NCI-H128 (cell line): ENCODE data around the gene RPAP2.
"Not testable (repeated sequence)": the region's sequence is repeated elsewhere in the genome, so short reads cannot be mapped to it uniquely, and the experiment has no call there.

ENCODE experiments used
- DNase-seq: peaks from one replicate; lab custom pipeline; 2025; ENCODE audit not compliant: unreplicated experiment; lab: John Stamatoyannopoulos, UW

RPAP2 gene

DNA sequence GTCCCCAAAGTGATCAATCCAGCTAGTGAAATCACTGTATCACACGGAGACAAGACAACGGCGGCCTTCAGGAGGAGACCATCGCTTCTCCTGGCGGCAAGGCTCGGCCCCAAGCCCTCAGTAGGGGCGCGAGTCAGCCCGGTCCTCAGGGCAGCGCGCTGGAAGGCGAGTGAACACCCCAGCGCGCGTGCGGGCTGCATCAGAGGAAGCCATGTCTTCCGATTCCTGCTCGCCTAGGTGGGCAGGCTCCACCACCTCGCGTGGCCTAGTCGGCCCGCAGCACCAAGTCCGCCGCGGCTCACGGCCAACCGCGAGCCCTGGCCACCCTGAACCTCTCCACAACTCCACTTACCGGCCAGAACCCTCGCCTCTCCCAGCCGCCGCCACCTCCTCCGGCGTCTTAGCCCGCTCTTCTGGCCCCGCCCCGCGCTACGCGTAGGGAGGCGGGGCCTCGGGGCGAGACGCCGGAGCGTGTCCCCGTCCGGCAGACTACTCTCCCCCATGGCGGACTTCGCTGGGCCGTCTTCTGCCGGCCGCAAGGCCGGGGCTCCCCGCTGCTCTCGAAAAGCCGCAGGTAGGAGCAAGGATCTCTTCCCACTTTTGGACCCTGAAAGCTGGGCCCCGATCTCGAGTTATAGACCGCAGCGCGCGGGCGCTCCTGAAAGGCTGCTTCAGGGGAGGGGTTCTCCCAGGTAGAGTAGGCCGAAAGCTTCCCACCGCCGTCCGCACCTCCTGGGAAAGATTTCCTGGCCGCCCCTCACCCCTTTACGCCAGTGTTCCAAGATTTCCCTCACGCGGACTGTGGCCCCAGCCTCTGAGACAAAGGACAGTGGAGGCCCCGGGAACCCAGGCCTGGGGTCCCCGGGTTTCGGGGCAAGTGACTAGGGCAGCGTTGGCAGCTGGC, at the start of gene RPAP2, which contains the start of gene GLMN:
Gene RPAP2 (plus strand): TSS at position 487 of the 904 bp plus-strand sequence. CDS start 15 bp downstream, at position 502.
Gene GLMN (minus strand): TSS at position 415 of the 904 bp plus-strand sequence. CDS start 988 bp downstream, outside the sequence.
- peak; percentile 73 for DNase-seq

DNA sequence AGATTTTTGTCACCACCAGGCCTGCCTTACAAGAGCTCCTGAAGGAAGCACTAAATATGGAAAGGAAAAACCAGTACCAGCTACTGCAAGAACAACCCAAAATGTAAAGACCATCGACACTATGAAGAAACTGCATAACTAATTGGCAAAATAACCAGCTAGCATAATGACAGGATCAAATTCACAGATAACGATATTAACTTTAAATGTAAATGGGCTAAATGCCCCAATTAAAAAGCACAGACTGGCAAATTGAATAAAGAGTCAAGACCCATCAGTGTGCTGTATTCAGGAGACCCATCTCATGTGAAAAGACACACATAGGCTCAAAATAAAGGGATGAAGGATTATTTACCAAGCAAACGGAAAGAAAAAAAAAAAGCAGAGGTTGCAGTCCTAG, 44.1 kb upstream of the RPAP2 start:
- DNase-seq: not testable (repeated sequence)

DNA sequence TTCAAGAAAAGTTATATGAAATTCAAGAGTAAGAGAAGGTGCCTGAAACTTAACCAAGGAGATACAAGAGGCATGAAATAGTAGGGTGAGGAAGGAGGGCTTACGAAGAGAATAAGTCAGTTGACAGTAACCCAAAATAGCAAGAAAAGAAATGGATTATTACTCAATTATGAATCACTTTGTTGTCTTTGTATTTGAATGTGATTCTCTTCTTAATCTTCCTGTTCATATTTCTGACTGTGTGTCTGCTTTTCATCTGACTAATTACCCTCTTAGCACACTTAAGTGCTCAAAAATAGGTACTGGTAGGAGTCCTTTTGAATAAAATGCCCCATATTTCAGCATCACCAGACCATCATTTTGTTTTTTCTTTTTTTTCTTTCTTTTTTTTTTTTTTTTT, 39.5 kb upstream of the RPAP2 start:
- DNase-seq: no peak

DNA sequence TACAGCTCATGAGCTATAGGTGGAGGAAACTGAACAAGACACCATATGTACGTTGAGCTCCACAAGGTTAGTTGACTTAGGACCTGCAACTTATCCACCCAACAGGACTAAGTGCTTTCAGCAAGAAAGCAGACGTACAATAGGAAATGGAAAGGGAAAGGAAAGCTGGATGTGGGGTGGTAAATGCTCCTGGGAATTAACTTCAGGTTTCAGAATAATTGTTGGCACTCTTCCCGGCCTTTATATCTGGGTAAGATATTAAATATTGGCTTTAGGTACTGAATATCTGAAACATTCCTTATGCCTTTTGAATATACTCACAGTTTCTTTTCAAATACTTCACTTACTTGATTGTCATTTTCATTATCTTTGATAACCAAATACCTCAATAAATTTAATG, 36.3 kb upstream of the RPAP2 start:
- DNase-seq: no peak

DNA sequence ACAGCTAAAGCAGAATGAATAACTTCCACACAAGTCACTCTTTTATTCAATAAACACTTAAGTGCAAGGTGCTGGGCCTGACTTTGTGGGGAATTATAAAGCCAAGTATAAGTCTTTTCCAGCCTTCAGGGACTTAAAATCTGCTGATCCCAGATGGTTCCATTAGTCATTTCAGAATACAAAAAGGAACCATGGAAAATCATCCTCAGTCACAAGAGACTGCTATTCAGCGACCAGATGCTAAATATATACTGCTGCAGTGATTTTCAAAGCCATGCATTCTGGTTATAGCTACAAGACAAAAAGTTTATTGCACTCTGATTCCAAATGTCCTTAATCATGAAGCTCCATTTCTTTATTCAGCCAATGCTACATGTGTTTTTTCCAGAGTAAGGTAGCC, 25.8 kb upstream of the RPAP2 start:
- no peak for DNase-seq

DNA sequence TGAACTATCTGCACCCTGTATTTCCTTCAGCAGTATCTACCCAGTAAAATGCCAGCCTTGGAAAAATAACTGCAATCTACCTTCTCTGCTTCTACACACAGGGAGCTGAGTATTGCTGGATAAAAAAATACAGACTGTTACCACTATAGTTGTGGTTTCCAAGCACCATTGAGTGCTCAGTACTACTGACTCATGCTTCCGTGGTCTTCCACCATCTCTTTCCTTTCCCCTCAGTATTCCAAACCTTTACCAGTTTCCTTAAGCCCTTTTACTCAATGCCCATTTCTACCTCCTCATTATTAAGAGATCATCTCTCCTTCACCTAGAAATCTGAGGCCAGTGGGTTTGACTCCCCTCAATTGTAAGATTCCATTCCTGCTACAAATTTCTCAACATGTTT, 23.9 kb upstream of the RPAP2 start:
- DNase-seq: no peak

DNA sequence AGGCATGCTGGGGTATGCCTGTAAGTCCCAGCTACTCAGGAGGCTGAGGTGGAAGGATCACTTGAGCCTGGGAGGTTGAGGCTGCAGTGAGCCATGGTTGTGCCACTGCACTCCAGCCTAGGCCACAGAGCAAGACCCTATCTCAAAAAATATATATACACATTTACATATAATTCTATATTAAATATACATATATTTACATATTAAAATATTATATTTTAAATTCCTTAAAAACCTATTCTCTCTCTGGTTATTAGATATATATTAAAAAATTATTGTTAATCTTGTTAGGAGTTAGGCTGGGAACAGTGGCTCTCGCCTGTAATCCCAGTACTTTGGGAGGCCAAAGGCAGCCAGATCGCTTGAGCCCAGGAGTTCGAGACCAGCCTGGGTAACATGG, 22.8 kb upstream of the RPAP2 start:
- no peak for DNase-seq

DNA sequence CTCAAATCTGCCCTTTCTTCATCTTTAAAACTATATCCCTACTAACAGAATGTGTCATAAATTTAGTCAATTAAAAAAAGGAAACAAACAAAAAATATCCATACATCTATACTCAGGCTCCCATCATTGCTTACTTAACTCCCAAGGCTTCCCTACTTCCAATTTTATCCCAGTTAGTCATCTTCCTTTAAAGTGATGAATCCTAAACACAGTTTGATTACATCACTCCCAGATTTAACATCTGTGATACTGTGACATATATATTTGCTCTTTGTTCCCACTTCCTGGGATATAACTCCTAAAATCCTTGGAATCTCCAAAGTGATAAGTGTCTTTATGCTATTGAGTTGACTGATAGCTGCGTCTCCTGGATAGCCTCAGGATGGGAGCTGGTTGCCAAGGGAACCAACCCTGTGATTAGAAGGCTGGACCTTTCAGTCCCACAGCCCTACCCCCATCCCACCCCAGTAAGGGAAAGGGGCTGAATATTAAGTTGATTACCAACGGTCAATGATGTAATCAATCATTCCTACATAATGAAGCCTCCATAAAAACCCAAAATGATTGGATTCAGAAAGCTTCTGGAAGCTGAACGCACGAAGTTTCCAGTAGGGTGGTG, 21.6 kb upstream of the RPAP2 start:
- no peak for DNase-seq

DNA sequence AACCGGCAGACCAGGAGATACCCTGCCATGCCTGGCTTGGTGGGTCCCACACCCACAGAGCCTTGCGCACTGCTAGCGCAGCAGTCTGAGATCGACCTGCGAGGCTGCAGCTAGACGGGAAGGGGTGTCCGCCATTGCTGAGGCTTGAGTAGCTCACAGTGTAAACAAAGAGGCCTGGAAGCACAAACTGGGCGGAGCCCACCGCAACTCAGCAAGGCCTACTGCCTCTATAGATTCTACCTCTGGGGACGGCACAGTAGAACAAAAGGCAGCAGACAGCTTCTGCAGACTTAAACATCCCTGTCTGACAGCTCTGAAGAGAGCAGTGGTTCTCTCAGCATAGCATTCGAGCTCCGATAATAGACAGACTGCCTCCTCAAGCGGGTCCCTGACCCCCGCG, 19.1 kb upstream of the RPAP2 start:
- not testable (repeated sequence) for DNase-seq

DNA sequence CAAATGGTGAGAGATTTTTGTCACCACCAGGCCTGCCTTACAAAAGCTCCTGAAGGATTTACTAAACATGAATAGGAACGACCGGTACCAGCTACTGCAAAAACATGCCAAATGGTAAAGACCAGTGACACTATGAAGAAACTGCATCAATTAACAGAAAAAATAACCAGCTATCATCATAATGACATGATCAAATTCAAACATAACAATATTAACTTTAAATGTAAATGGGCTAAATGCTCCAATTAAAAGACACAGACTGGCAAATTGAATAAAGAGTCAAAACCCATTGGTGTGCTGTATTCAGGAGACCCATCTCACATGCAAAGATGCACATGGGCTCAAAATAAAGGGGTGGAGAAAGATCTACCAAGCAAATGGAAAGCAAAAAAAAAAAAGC, 17.4 kb upstream of the RPAP2 start:
- not testable (repeated sequence) for DNase-seq

DNA sequence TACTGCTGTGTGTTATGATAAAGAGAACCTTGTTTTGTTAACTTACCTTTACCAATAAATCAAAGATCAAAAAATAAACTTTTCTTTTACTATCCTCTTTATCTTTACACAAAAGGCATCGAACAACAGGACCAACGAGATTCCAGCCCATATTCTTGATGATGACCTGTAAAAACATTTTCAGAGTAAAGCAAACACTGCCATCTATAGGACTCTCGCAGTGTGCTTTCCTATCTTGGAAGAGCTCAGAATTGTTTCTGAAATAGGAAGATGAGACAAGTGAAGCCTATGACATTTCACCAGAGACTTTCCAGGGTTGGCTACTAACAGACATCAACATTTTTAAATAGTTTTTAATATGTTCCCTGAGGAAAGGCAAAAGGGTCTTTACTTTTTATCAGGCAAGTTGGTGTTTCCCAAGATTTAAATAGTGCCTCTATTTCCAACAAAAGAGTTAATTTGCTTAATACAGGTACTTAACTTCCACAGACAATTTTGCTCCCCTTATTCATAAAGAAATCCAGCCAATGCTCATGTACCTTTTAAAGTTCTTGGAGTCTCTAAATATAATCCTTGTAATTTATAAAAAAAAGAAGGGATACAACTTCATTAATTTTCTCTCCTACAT, 7.4 kb upstream of the RPAP2 start:
- peak; percentile 12 for DNase-seq

DNA sequence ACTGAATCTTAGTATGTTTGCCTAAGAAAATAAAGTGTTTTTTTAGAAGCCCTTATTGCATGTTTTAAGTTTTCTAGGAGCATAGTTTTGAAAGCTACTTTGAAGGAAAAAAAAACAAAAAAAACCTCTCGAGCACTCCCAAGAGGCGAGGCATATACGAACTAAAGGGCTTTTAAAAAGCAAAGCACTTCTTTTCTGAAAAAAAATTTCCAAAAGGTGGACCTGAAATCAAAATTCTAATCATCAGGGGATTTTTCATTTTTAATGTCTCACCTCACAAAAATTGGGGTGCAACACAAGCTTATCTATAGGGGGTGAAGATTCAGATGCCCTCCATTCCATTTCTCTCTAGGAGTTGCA, 666 bp upstream of the RPAP2 start:
- DNase-seq: no peak

DNA sequence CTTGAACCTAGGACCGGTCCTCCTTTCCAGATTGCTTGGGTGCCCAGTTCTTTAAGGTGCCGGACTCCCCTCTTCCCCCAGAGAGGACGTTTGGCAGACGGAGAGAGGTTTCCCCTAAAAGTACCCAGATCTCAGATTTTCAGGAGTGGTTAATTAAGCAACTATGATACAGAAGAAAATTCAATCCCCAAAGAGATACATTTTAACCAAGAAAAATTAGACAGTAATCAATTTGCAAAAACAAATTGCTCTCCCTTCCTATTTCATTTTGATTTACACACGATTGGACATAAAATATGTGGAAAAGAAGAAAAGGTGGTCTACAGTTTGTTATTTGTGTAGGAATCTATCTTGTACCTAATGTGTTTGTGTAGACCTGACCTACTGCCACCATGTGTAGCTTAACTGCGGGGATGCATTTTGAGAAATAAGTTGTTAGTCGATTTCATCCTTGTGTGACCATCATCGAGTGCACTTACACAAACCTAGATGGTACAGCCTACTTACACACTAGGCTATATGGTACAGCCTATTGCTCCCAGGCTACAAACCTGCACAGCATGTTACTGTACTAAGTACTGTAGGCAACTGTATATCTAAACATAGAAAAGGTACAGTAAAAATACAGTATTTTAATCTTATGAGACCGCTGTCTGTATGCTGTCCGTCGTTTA, 755 bp downstream of the RPAP2 start:
- no peak for DNase-seq

DNA sequence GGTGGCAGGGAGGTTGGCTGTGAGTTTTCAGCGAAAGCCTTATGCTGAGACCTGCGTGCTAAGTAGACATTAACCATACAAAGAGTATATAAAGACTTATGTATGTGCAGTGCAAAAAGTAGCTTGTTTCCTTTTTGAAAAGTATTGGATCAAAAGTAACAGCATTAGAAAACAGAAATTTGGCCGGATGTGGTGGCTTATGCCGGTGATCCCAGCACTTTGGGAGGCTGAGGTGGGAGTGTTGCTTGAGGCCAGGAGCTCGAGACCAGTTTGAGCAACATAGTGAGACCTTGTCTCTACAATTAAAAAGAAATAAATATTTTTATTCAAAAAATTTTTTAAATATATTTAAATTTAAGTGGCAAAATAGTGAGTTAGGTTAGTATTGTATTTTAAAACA, 2.2 kb downstream of the RPAP2 start:
- DNase-seq: no peak

DNA sequence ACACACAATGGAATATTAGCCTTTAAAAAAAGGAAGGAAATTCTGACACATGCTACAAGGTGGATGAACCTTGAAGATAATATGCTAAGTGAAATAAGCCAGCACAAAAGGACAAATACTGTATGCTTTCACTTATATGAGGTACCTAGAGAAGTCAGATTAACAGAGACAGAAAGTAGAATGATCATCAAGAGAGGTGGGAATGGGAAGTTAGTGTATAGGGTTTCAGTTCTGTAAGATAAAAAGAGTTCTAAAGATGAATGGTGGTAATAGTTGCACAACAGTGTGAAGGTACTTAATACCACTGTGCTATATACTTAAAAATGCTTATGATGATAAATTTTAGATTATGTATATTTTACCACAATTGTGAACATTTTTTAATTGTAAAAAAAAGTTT, 7.2 kb downstream of the RPAP2 start:
- DNase-seq: no peak

DNA sequence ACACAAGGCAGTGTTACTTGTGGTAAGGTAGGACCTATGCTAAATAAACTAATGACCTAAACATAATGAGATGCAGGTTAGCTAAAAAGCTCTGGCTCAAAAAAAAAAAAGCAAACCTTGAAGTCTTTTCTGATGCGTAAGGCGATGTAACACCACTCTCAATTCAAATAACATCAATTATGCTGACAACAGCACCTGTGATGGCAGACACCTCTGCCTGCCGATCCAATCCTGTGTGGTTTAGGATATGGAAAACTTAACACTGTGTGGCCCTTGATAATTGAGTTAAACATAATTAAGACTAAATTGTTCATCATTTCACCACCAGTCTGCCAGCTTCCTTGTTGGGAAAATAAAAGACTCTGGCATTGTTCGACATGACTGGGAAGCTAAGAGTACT, 9.1 kb downstream of the RPAP2 start:
- DNase-seq: no peak

DNA sequence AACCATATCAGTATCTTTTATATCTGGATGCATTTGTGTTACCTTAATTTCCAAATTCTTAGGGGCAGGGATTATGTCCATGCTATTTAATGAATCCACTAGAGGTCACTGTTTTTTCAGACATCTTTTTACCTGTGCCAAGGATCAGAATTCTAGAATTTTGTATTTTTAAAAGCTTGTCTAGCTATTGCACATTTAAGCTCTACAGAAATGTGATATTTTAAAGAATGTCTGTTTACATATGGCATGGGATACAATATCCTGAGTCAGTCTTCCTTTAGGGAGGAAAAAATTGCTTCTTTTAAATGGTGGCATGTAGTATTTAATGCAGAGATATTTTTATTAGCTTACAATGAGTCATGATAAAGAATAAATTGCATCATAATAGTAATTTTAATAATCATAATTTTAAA, 11.3 kb downstream of the RPAP2 start:
- no peak for DNase-seq

DNA sequence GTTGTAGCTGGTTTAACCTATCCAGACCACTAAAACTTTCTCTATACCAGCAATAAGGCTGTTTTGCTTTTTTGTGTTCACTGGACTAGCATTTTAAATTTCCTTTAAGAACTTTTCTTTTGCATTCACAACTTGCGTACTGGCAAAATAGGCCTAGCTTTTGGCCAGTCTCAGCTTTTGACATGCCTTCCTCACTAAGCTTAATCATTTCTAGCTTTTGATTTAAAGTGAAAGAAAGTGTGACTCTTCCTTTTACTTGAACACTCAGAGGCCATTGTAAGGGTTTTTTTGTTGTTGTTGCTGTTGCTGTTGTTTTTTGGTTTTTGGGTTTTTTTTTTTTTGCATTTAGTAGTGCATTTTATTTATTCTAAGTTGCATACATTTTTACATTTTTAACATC, 15.2 kb downstream of the RPAP2 start:
- no peak for DNase-seq

DNA sequence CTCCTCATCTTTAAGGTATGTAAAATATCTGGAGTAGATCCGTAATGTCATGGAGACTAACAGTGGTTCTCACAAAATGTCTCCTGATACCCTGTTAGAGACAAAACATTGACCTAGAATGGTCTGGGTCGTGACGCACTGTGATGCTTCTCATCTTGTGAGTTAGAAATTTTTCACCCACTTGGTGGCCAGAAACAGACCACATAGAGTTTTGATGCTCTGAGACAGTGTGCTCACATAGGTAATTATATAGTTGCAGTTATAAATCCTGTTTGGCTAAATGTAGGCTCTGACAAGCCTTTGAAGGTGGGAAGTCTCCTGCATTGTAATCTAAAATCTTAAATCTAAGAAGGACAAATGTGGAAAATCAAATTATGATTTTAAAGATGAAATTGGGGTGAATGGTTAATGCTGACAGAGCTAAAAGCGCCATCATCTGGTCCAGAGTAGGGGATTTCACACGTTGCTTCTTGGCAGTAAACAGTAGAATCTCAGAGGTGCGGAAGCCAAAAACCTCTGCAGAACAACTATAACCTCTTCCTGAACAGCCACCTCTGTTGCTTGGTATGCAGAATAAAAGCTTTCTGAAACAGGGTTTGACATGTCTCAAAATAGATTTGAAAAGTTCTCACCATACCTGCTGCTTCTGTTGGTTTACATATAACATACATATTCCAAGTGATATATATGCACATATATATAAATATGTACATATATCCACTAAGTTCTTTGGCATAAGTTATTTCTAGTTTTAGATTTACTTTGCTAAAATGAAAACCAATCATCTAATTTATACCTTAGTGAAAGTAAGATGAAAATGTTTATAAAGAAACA, 17.1 kb downstream of the RPAP2 start:
- no peak for DNase-seq

DNA sequence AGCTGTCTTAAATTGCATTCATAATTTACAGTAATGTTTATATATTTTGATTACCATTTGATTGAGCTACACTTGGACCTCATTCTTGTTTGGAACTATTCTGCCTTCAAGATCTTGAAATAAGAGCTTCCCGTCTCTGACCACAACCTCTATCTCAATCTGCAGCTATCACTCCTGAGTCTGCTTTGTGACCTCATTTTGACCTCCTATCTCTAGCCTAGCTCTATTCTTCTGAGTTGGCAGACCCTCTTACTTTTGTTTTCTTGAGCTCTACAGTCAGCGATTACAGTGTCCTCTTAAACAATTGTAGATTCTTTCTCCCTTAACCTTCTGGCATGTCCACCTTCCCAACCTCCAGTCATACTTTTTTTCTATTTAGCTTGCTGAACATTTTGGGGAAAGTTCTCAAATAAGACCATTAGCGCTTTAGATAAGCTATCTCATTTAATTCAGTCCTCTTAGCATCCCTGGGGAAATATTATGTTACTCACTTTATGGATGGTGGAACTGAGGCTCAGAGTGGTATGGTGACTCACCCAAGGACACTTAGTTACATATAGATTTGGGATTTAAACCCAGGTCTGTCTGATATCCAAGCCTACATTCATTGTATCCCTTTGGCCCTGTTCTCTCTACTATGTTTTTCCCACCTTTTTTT, 19.1 kb downstream of the RPAP2 start:
- DNase-seq: no peak
